ENCODE data around the gene CYTH1. TPM values are rescaled to one million over a fixed set of nuclear protein-coding genes. Genes with fewer than 3 reads are reported as not detected.

The CYTH1 gene
- total and polyA plus RNA-seq, 2 donors (not counting 1 experiment from before 2014, with no cell fraction given): 255 to 353 TPM

- Histone ChIP-seq H3K36me3 (replicated peaks in 1 of 2; ENCODE audit: control extremely low read depth in 1 of 2, control insufficient read depth in 1 of 2, extremely low read depth in 1 of 2, insufficient read depth in 2 of 2, low read length in 1 of 2) (peaks cover 2 to 16% of the 10 kb centered on the region in 2 experiments), H4K20me1 (ENCODE audit: control insufficient read depth, insufficient read depth, low read length, poor library complexity, severe bottlenecking) (peaks cover 36% of the 10 kb centered on the region), H2AFZ (ENCODE audit: insufficient read depth, low read depth, low read length, poor library complexity, severe bottlenecking) (no peak overlapping the region), H3K4me2 (replicated peaks; ENCODE audit: low read depth, low read length, poor library complexity, severe bottlenecking) (peak overlapping the region; percentile 69), H3K4me1 (ENCODE audit: control insufficient read depth in 2 of 2, insufficient read depth in 2 of 2, low read length in 2 of 2) (peaks cover 86 to 91% of the 10 kb centered on the region in 2 donors), H3K79me2 (ENCODE audit: control insufficient read depth, insufficient read depth, low read length) (peaks cover 99% of the 10 kb centered on the region), H3K9me3 (ENCODE audit: control extremely low read depth in 1 of 3, control insufficient read depth in 2 of 3, insufficient read depth in 1 of 3, low read length in 2 of 3) (no peaks in the 10 kb centered on the region), H3K27ac (ENCODE audit: low read length in 2 of 2) (peak overlapping the region; percentile 91 to 93), H3K9ac (ENCODE audit: low read length) (peak overlapping the region; percentile 47), H3K27me3 (replicated peaks in 1 of 4; ENCODE audit: control extremely low read depth in 1 of 4, control insufficient read depth in 3 of 4, insufficient read depth in 4 of 4, low read length in 3 of 4) (no peaks in the 10 kb centered on the region), H3K4me3 (ENCODE audit: control extremely low read depth in 1 of 5, extremely low read depth in 1 of 5, insufficient read depth in 1 of 5, low read depth in 2 of 5, low read length in 4 of 5) (peak overlapping the region; percentile 3 to 44 (median 21))
- peak overlapping the region; percentile 90 for H3K27ac Mint-ChIP-seq
- peak; percentile 7 for ATAC-seq (ENCODE audit: low read depth)
- peaks cover 84% of the 10 kb centered on the region for H3K4me1 Mint-ChIP-seq
- intact Hi-C loops (cut with micrococcal nuclease): loop anchor here (1.0 kb wide), 2 partner anchors 11 to 31 kb away; no protein-coding TSS in a partner anchor
- 0% methylated on average over 3 of the region's 6 CpGs for WGBS (ENCODE audit: insufficient coverage)
- ChIA-PET POLR2A (interaction anchor here (0.5 to 2.0 kb wide), 8 partner anchors 8 to 114 kb away, joined by 4 to 15 read pairs (median 5); no protein-coding TSS in a partner anchor), CTCF (interaction anchor here (1.0 to 5.2 kb wide), 14 partner anchors 8 to 44 kb away, joined by 3 to 50 read pairs (median 4); no protein-coding TSS in a partner anchor)
- DNase-seq: peak; percentile 39
- peak overlapping the region; percentile 79 for H3K4me3 Mint-ChIP-seq
- no peak for TF ChIP-seq CTCF (IDR thresholded peaks at IDR 0.05)
- H3K9me3 Mint-ChIP-seq (ENCODE audit: insufficient read depth): no peaks in the 10 kb centered on the region
- H3K27me3 Mint-ChIP-seq: no peaks in the 10 kb centered on the region
Observed at GRCh38 chr17:78748048-78748729, 33.9 kb downstream of the CYTH1 start.

- Histone ChIP-seq H3K9ac (ENCODE audit: low read length) (peak overlapping the region; percentile 47), H2AFZ (ENCODE audit: insufficient read depth, low read depth, low read length, poor library complexity, severe bottlenecking) (no peak overlapping the region), H3K79me2 (ENCODE audit: control insufficient read depth, insufficient read depth, low read length) (peaks cover 99% of the 10 kb centered on the region), H3K9me3 (ENCODE audit: control extremely low read depth in 1 of 3, control insufficient read depth in 2 of 3, insufficient read depth in 1 of 3, low read length in 2 of 3) (no peaks in the 10 kb centered on the region), H4K20me1 (ENCODE audit: control insufficient read depth, insufficient read depth, low read length, poor library complexity, severe bottlenecking) (peaks cover 33% of the 10 kb centered on the region), H3K27me3 (replicated peaks in 1 of 4; ENCODE audit: control extremely low read depth in 1 of 4, control insufficient read depth in 3 of 4, insufficient read depth in 4 of 4, low read length in 3 of 4) (no peaks in the 10 kb centered on the region), H3K36me3 (replicated peaks in 1 of 2; ENCODE audit: control extremely low read depth in 1 of 2, control insufficient read depth in 1 of 2, extremely low read depth in 1 of 2, insufficient read depth in 2 of 2, low read length in 1 of 2) (peaks cover 2 to 16% of the 10 kb centered on the region in 2 experiments), H3K27ac (ENCODE audit: low read length in 2 of 2) (peak overlapping the region; percentile 91 to 93), H3K4me2 (replicated peaks; ENCODE audit: low read depth, low read length, poor library complexity, severe bottlenecking) (peak overlapping the region; percentile 69), H3K4me1 (ENCODE audit: control insufficient read depth in 2 of 2, insufficient read depth in 2 of 2, low read length in 2 of 2) (peaks cover 87% of the 10 kb centered on the region in 2 donors), H3K4me3 (ENCODE audit: control extremely low read depth in 1 of 5, extremely low read depth in 1 of 5, insufficient read depth in 1 of 5, low read depth in 2 of 5, low read length in 4 of 5) (peak overlapping the region in 1 of 5 experiments; percentile 44)
- Mint-ChIP-seq H3K4me3 (peak overlapping the region; percentile 53), H3K27me3 (no peaks in the 10 kb centered on the region), H3K27ac (peak overlapping the region; percentile 85), H3K9me3 (ENCODE audit: insufficient read depth) (no peaks in the 10 kb centered on the region), H3K4me1 (peaks cover 84% of the 10 kb centered on the region)
- CTCF ChIA-PET: interaction anchor here (1.0 to 5.2 kb wide), 13 partner anchors 8 to 250 kb away, joined by 3 to 50 read pairs (median 4); no protein-coding TSS in a partner anchor
- POLR2A ChIA-PET: interaction anchor here (0.5 to 2.0 kb wide), 4 partner anchors 11 to 113 kb away, joined by 4 to 15 read pairs (median 5); no protein-coding TSS in a partner anchor
- intact Hi-C loops (cut with micrococcal nuclease): no loop called here
- DNase-seq (no peak), ATAC-seq (ENCODE audit: low read depth) (no peak)
- TF ChIP-seq EZH2 (IDR thresholded peaks at IDR 0.05; ENCODE audit: borderline replicate concordance, insufficient read depth, low read depth, low read length, poor library complexity, severe bottlenecking): no peak
- WGBS (ENCODE audit: insufficient coverage): 75% methylated on average over 1 of the region's 2 CpGs
Observed at GRCh38 chr17:78747488-78747887, 34.6 kb downstream of the CYTH1 start.

Measured in B cell (primary cell).